Sigmoid colon (tissue), 7 donors: ENCODE measurements around the gene PLK3. TPM values are rescaled to one million over a fixed set of nuclear protein-coding genes. Genes with fewer than 3 reads are reported as not detected.

Experiments used
- DNase-seq: peaks from one replicate; pipeline ENCODE4 v3.0.0-alpha.2; 2019
- H3K27ac ChIP-seq, 4 donors: fragments of 200-600 bp; sonication (generic); one replicate each; pipeline ENCODE4 v1.5.1; 2016 to 2019; ENCODE audit warnings: mild to moderate bottlenecking in 1 of 4
- H3K27me3 ChIP-seq, 3 donors: fragments of 200-600 bp; sonication (generic); one replicate each; pipeline ENCODE4 v1.5.1; 2019; ENCODE audit warnings: mild to moderate bottlenecking in 1 of 3
- H3K36me3 ChIP-seq, 4 donors: fragments of 200-600 bp; sonication (generic); one replicate each; pipeline ENCODE4 v1.5.1; 2016 to 2019
- H3K4me1 ChIP-seq, 4 donors: fragments of 200-600 bp; sonication (generic); one replicate each; pipeline ENCODE4 v1.5.1; 2017 to 2019
- H3K4me3 ChIP-seq, 4 donors: fragments of 200-600 bp; sonication (generic); one replicate each; pipeline ENCODE4 v1.5.1; 2017 to 2019; ENCODE audit warnings: mild to moderate bottlenecking in 2 of 4, moderate library complexity in 1 of 4
- H3K9me3 ChIP-seq, 4 donors: fragments of 200-600 bp in 3 of 4; sonication (generic) in 3 of 4; one replicate each; pipeline versions ENCODE4 v1.5.1 to v1.6.1; 2013 to 2019
- EP300 ChIP-seq, 4 donors: sonication (generic); formaldehyde crosslinking; IDR thresholded peaks; one replicate each; pipeline ENCODE4 v1.6.1; 2017; ENCODE audit warnings: antibody characterized with exemption in 4 of 4
- POLR2A ChIP-seq, 2 donors: fragments of 450-650 bp; IDR thresholded peaks; one replicate each; pipeline ENCODE4 v1.6.1; 2016; ENCODE audit warnings: antibody characterized with exemption in 2 of 2, mild to moderate bottlenecking in 2 of 2, moderate library complexity in 2 of 2
- POLR2AphosphoS5 ChIP-seq, 4 donors: sonication (generic); formaldehyde crosslinking; IDR thresholded peaks; one replicate each; pipeline ENCODE4 v1.6.1; 2017; ENCODE audit warnings: antibody characterized with exemption in 4 of 4
- whole genome bisulfite sequencing, 2 donors: extraction: QIAGEN DNeasy Blood & Tissue Kit; methylation state at CpG; one replicate each; pipeline ENCODE4 v1.1.7; 2013; 5-methylcytosine and 5-hydroxymethylcytosine counted together
- intact Hi-C: fragments of 100-400 bp; cut with DNase I; formaldehyde crosslinking; loops from one replicate; pipeline ENCODE4 v1.15.1; 2023
- polyA plus RNA-seq, 3 donors: library from polyadenylated mRNA; stranded (reverse); fragments of 200-250 nt; gene quantifications; one replicate each; pipeline ENCODE4 v1.2.3, GENCODE V29; 2013
- total RNA-seq, 4 donors: library from RNA; depleted of rRNA; stranded (reverse); fragments of >200 nt; gene quantifications; one replicate each; pipeline ENCODE4 v1.1.0, GENCODE V29; 2016
- TF ChIP-seq, protein P1 (sequence below), 4 experiments: fragments of 450-650 bp in 3 of 4; fragments of 200-600 bp in 1 of 4; IDR thresholded peaks; one replicate each; pipeline ENCODE4 v1.5.1; 2016 to 2019; ENCODE audit warnings: antibody characterized with exemption in 4 of 4, mild to moderate bottlenecking in 3 of 4, moderate library complexity in 2 of 4
- donor health status: healthy with polysubstance abuse.
- donor health status: Bipolar disorder and iron deficiency.
- donor health status: healthy.

PLK3 gene
- total and polyA plus RNA-seq, 7 donors: 7.2 to 28.1 (median 10.2) TPM

DNA sequence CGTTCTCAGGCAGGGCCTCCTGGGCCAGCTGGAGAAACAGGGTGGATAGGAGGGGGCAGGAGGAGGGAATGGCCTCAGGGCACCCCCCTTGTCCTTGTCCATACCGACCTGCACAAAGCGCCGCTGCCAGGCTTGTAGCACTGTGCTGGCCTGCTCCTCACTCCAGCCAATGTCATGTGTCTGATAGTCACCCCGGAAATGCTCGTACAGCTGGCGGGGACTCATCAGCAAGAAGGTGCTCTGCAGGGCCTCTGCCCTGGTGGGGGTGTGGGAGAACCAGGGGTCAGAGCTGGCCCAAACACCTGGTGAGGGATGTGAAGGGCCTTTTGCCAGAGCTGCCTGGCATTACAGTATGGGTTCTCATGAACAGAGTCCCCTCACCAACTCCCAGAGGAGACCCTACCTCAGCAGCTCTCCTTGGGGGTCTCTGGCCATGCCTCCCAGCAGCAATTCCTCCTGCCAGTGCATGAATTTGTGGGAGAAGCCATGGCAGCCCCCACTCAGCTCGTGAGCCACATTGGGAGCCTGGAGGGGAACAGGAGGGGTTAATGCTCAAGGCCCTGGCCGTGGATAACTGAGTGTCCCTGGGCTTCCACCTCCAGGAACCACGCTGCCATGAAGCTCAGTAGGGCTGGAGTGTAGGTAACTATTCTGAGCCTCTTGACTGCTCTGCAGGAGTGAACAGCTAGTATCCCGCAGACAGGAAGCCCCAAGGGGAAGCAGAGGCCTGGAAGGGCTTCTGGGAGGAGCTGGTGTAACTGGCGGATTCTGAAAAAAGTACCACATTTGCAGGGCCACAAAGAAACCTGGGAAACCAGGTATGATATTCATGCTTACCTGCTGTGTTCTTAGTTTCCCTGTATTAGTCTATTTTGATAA, 29.6 kb downstream of the PLK3 start:
- 82 to 90% methylated on average over 12 of the region's 12 CpGs for WGBS, 2 donors
- intact Hi-C loops: no loop called here
- no peak for TF ChIP-seq POLR2AphosphoS5 (IDR thresholded peaks at IDR 0.05)
- no peak for TF ChIP-seq EP300 (IDR thresholded peaks at IDR 0.05)
- TF ChIP-seq POLR2A (IDR thresholded peaks at IDR 0.05): no peak
- TF ChIP-seq, protein P1, sequence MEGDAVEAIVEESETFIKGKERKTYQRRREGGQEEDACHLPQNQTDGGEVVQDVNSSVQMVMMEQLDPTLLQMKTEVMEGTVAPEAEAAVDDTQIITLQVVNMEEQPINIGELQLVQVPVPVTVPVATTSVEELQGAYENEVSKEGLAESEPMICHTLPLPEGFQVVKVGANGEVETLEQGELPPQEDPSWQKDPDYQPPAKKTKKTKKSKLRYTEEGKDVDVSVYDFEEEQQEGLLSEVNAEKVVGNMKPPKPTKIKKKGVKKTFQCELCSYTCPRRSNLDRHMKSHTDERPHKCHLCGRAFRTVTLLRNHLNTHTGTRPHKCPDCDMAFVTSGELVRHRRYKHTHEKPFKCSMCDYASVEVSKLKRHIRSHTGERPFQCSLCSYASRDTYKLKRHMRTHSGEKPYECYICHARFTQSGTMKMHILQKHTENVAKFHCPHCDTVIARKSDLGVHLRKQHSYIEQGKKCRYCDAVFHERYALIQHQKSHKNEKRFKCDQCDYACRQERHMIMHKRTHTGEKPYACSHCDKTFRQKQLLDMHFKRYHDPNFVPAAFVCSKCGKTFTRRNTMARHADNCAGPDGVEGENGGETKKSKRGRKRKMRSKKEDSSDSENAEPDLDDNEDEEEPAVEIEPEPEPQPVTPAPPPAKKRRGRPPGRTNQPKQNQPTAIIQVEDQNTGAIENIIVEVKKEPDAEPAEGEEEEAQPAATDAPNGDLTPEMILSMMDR (IDR thresholded peaks at IDR 0.05): no peak
- DNase-seq: no peak
- Histone ChIP-seq H3K27me3 (no peaks in the 10 kb centered on the region), H3K4me1 (no peaks in the 10 kb centered on the region), H3K27ac (no peak overlapping the region), H3K9me3 (no peaks in the 10 kb centered on the region), H3K36me3 (peaks cover 0 to 3% (median 0%) of the 10 kb centered on the region in 4 donors), H3K4me3 (no peak overlapping the region)

DNA sequence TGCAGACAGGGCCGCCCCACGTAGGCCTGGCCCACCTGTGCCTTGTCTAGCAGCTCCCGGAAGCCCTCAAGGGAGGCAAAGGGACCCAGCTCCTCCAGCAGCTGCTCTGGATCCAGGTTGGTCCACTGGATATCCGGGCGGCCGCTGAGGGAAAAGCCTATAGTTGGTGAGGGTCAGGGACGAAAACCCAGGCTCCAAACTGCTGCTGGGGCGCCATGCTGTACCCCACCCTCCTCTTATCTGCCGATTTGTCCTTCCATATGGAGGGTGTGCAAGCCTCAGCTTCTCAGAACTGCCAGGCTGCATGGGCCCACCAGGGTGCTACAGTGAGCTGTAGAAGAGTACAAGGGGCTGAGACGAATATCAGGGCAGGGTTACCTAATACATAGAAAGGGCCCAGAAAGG, 30.7 kb downstream of the PLK3 start:
- H3K4me1 ChIP-seq: peaks cover 0 to 3% (median 1%) of the 10 kb centered on the region in 4 donors
- H3K36me3 ChIP-seq: peaks cover 0 to 3% (median 0%) of the 10 kb centered on the region in 4 donors
- H3K4me3 ChIP-seq: no peak overlapping the region
- no peak overlapping the region for H3K27ac ChIP-seq
- WGBS, 2 donors: 80 to 85% methylated on average over 10 of the region's 10 CpGs
- no peaks in the 10 kb centered on the region for H3K27me3 ChIP-seq
- no peak for DNase-seq
- TF ChIP-seq EP300 (IDR thresholded peaks at IDR 0.05) (no peak), POLR2AphosphoS5 (IDR thresholded peaks at IDR 0.05) (no peak), POLR2A (IDR thresholded peaks at IDR 0.05) (no peak)
- TF ChIP-seq, protein P1 (IDR thresholded peaks at IDR 0.05): no peak
- intact Hi-C loops: no loop called here
- H3K9me3 ChIP-seq: no peaks in the 10 kb centered on the region

DNA sequence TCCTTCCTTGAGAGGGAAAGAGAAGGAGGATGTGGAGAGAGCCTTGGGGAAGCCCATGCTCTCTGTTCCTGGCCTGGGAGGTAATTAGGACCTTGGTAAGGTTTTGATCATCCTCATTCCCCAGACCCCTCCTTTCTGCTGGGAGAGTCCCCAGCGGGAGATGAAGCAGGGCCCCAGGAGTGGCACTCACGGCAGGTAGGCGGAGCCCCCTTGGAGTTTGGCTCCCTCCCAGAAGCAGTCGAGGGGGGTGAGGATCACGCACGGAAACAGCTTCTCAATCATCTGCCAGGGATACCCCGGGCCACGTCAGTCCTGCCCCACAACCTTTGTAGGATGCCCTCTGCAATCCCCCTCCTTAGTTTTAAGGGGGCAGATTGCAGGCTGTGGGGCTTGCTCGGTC, 31.3 kb downstream of the PLK3 start:
- TF ChIP-seq POLR2A (IDR thresholded peaks at IDR 0.05): no peak
- TF ChIP-seq, protein P1 (IDR thresholded peaks at IDR 0.05): no peak
- TF ChIP-seq POLR2AphosphoS5 (IDR thresholded peaks at IDR 0.05): no peak
- no peak for TF ChIP-seq EP300 (IDR thresholded peaks at IDR 0.05)
- Histone ChIP-seq H3K4me3 (no peak overlapping the region), H3K4me1 (peaks cover 0 to 7% (median 4%) of the 10 kb centered on the region in 4 donors), H3K27ac (no peak overlapping the region), H3K36me3 (peaks cover 0 to under 1% (median 0%) of the 10 kb centered on the region in 4 donors), H3K9me3 (no peaks in the 10 kb centered on the region), H3K27me3 (no peaks in the 10 kb centered on the region)
- 20 to 54% methylated on average over 9 of the region's 9 CpGs for WGBS, 2 donors
- intact Hi-C loops: no loop called here
- DNase-seq: no peak

DNA sequence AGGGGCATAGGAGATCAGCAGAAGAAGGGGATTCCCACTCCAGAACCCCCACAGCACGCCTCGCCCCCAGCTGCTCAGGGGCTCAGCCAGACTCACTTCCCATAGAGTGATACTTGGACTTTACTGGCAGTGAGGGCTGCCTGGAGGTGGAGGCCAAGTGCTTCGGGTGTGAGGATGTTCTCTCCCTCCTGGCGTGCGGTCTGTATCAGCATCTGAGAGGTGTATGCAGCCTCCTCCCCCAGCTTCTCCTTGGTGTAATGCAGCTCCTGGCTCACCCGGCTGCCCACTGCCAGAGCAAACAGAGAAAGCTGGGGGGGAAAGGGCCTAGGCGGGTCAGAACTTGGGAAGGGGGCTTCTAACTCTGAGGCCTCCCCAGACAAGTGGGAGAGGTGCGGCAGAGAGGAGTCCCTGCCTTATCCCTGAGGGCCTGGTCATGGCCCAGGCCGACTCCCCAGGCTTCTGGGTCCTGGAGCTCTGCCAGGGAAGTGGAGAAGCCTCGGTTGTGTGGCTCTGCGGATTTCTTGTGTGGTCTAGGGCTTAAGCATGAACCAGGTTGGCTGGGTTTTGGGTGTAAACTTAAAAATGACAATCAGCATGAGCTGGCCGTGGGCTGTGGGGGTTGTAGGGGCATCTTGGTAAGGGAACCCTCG, 32.0 kb downstream of the PLK3 start:
- H3K4me1 ChIP-seq: peaks cover 0 to 7% (median 4%) of the 10 kb centered on the region in 4 donors
- WGBS, 2 donors: 78 to 80% methylated on average over 13 of the region's 13 CpGs
- DNase-seq: no peak

More for the DNA sequence above, 32.0 kb downstream of the PLK3 start:
- no peak overlapping the region for H3K4me3 ChIP-seq
- no peak overlapping the region for H3K27ac ChIP-seq
- intact Hi-C loops: no loop called here
- H3K9me3 ChIP-seq: no peaks in the 10 kb centered on the region
- TF ChIP-seq EP300 (IDR thresholded peaks at IDR 0.05): no peak
- no peak for TF ChIP-seq POLR2AphosphoS5 (IDR thresholded peaks at IDR 0.05)
- TF ChIP-seq POLR2A (IDR thresholded peaks at IDR 0.05): no peak
- TF ChIP-seq, protein P1 (IDR thresholded peaks at IDR 0.05): no peak
- H3K36me3 ChIP-seq: no peaks in the 10 kb centered on the region
- no peaks in the 10 kb centered on the region for H3K27me3 ChIP-seq
